OCI-LY3 (cell line): ENCODE measurements around the gene NHS.

Experiments used
- CTCF ChIP-seq: fragments of 200-600, 300-600 bp; sonication (generic); IDR thresholded peaks from 2 replicates; pipeline ENCODE4 v1.5.1; 2014; ENCODE audit warnings: antibody characterized with exemption, low read length, low read depth
- EZH2phosphoT487 ChIP-seq: fragments of 200-600 bp; shearing (Covaris generic); IDR thresholded peaks from 2 replicates; pipeline ENCODE4 v1.6.1; 2018; ENCODE audit warnings: antibody characterized with exemption, mixed run types, low read depth

- TF ChIP-seq CTCF: no peak
- TF ChIP-seq EZH2phosphoT487: no peak
Observed at GRCh38 chrX:17409566-17410290, 34.7 kb downstream of the NHS start.
